A549 (cell line): ENCODE data around the gene TLDC2. TPM values are rescaled to one million over a fixed set of nuclear protein-coding genes. Genes with fewer than 3 reads are reported as not detected.

Experiments
- ATAC-seq, 2 experiments: fragments of 200-7000 bp in 1 of 2; fragments of >200 bp in 1 of 2; cut with Nextera tagmentation in 1 of 2; cut with Tn5 transposase in 1 of 2; 3 replicates each; pipeline versions ENCODE4 v1.8.0 to v1.9.1; 2018 to 2020; ENCODE audit warnings: mild to moderate bottlenecking in 1 of 2, moderate library complexity in 1 of 2
- CTCF ChIA-PET: fragments of 300-600 bp; sonication (Branson Sonifier 250); formaldehyde crosslinking; extraction: SDS; loops from one replicate; lab custom pipeline; 2021; ENCODE audit warnings: antibody characterized with exemption, inconsistent platforms; lab: Yijun Ruan, JAX
- POLR2A ChIA-PET: fragments of 350-600 bp; formaldehyde crosslinking; extraction: SDS; loops from one replicate; lab custom pipeline; 2021; ENCODE audit warnings: antibody characterized with exemption, inconsistent platforms; lab: Yijun Ruan, JAX
- DNase-seq, 2 experiments: peaks; one replicate each; pipeline versions ENCODE4 v3.0.0 to v3.0.0-alpha.2; 2011 to 2016; ENCODE audit warnings: low read depth in 1 of 2, low spot score in 1 of 2
- FAIRE-seq: peaks from 2 replicates; lab custom pipeline; 2011; peaks lifted over from hg19 to GRCh38; lab: Jason Lieb, UNC
- H3K27ac ChIP-seq, 2 experiments: fragments of >200 bp; sonication (Bioruptor Twin); formaldehyde crosslinking; 3 replicates each; pipeline ENCODE4 v1.5.1; 2016 to 2017
- H3K4me1 ChIP-seq: fragments of >200 bp; sonication (Bioruptor Twin); formaldehyde crosslinking; 3 replicates; pipeline ENCODE4 v1.6.1; 2016
- H3K4me2 ChIP-seq: fragments of >200 bp; sonication (Bioruptor Twin); formaldehyde crosslinking; 3 replicates; pipeline ENCODE4 v1.6.1; 2016
- H3K4me3 ChIP-seq: fragments of >200 bp; sonication (Bioruptor Twin); formaldehyde crosslinking; 3 replicates; pipeline ENCODE4 v1.5.1; 2016
- H3K9me3 ChIP-seq: fragments of >200 bp; sonication (Bioruptor Twin); formaldehyde crosslinking; 3 replicates; pipeline ENCODE4 v1.6.1; 2016
- ATOH8 ChIP-seq: fragments of 250-450 bp; sonication (Bioruptor Pico); IDR thresholded peaks from 2 replicates; pipeline ENCODE4 v1.5.0; 2020; ENCODE audit warnings: low read depth, mild to moderate bottlenecking, moderate library complexity
- BHLHE40 ChIP-seq: IDR thresholded peaks from 2 replicates; pipeline ENCODE4 v1.6.1; 2012; ENCODE audit warnings: low read depth, low read length, inconsistent platforms
- CBX2 ChIP-seq: fragments of 200-600 bp; sonication (generic); IDR thresholded peaks from 2 replicates; pipeline ENCODE4 v1.6.1; 2016; ENCODE audit warnings: low read depth, mild to moderate bottlenecking, borderline replicate concordance
- CBX8 ChIP-seq: fragments of 200-600 bp; sonication (generic); IDR thresholded peaks from 2 replicates; pipeline ENCODE4 v1.6.1; 2016
- CEBPB ChIP-seq, 2 experiments: fragments of >200 bp in 1 of 2; sonication (Bioruptor Twin) in 1 of 2; formaldehyde crosslinking in 1 of 2; IDR thresholded peaks; 2 replicates each; pipeline ENCODE4 v1.6.1; 2012 to 2016
- CHD4 ChIP-seq: fragments of 200-600 bp; sonication (generic); IDR thresholded peaks from 2 replicates; pipeline ENCODE4 v1.6.1; 2016; ENCODE audit warnings: antibody characterized with exemption, mild to moderate bottlenecking, borderline replicate concordance
- CTCF ChIP-seq: fragments of >200 bp; sonication (Bioruptor Twin); formaldehyde crosslinking; IDR thresholded peaks from 3 replicates; pipeline ENCODE4 v1.5.1; 2016
- E2F6 ChIP-seq: IDR thresholded peaks from 2 replicates; pipeline ENCODE4 v1.6.1; 2012; ENCODE audit warnings: low read depth, borderline replicate concordance
- EHMT2 ChIP-seq: fragments of 200-600 bp; sonication (generic); IDR thresholded peaks from 2 replicates; pipeline ENCODE4 v1.6.1; 2016; ENCODE audit warnings: antibody characterized with exemption, low read depth, mild to moderate bottlenecking, moderate library complexity
- FOXS1 ChIP-seq: fragments of 250-450 bp; sonication (Bioruptor Pico); IDR thresholded peaks from 2 replicates; pipeline ENCODE4 v1.5.0; 2020; ENCODE audit warnings: mild to moderate bottlenecking, moderate library complexity
- GATA3 ChIP-seq: IDR thresholded peaks from 2 replicates; pipeline ENCODE4 v1.6.1; 2012; ENCODE audit warnings: borderline replicate concordance
- HDAC2 ChIP-seq: fragments of 200-600 bp; sonication (generic); IDR thresholded peaks from 2 replicates; pipeline ENCODE4 v1.6.1; 2016
- JUNB ChIP-seq: fragments of >200 bp; sonication (Bioruptor Twin); formaldehyde crosslinking; IDR thresholded peaks from 2 replicates; pipeline ENCODE4 v1.6.1; 2016
- MAFK ChIP-seq: fragments of 450-650 bp; IDR thresholded peaks from 2 replicates; pipeline ENCODE4 v1.6.1; 2014; ENCODE audit not compliant: partially characterized antibody
- NPAS2 ChIP-seq: fragments of 250-450 bp; sonication (Bioruptor Pico); IDR thresholded peaks from 2 replicates; pipeline ENCODE4 v1.8.0; 2022; ENCODE audit warnings: mild to moderate bottlenecking, moderate library complexity, borderline replicate concordance
- PHF8 ChIP-seq: fragments of 200-600 bp; sonication (generic); IDR thresholded peaks from 2 replicates; pipeline ENCODE4 v1.6.1; 2016; ENCODE audit warnings: low read depth, mild to moderate bottlenecking, antibody characterized with exemption, moderate library complexity, borderline replicate concordance
- POLR2AphosphoS2 ChIP-seq: conservative IDR thresholded peaks from 2 replicates; pipeline ENCODE4 v1.6.1; 2012; ENCODE audit warnings: low read length, improper control_type of control experiment, inconsistent platforms
- RAD21 ChIP-seq, 2 experiments: fragments of >200 bp in 1 of 2; sonication (Bioruptor Twin) in 1 of 2; formaldehyde crosslinking in 1 of 2; IDR thresholded peaks in 1 of 2; conservative IDR thresholded peaks in 1 of 2; 2 replicates in 1 of 2; 3 replicates in 1 of 2; pipeline ENCODE4 v1.6.1; 2012 to 2018; ENCODE audit warnings: inconsistent platforms in 1 of 2
- RARB ChIP-seq: fragments of 250-450 bp; sonication (Bioruptor Pico); IDR thresholded peaks from 2 replicates; pipeline ENCODE4 v1.8.0; 2021; ENCODE audit warnings: mild to moderate bottlenecking, moderate library complexity
- RCOR1 ChIP-seq: fragments of 150-350 bp; IDR thresholded peaks from 2 replicates; pipeline ENCODE4 v1.6.1; 2014; ENCODE audit warnings: antibody characterized with exemption, low read length, low read depth
- REST ChIP-seq: fragments of 200-600 bp; sonication (generic); IDR thresholded peaks from 2 replicates; pipeline ENCODE4 v1.6.1; 2016; ENCODE audit warnings: antibody characterized with exemption, mild to moderate bottlenecking, moderate library complexity
- RFX5 ChIP-seq: fragments of 450-650 bp; IDR thresholded peaks from 2 replicates; pipeline ENCODE4 v1.7.1; 2014; ENCODE audit warnings: antibody characterized with exemption, mild to moderate bottlenecking, moderate library complexity
- SMC3 ChIP-seq: fragments of >200 bp; sonication (Bioruptor Twin); formaldehyde crosslinking; IDR thresholded peaks from 3 replicates; pipeline ENCODE4 v1.6.1; 2018; ENCODE audit warnings: inconsistent platforms
- ZC3H11A ChIP-seq: fragments of 450-650 bp; IDR thresholded peaks from 2 replicates; pipeline ENCODE4 v1.6.1; 2014; ENCODE audit warnings: antibody characterized with exemption, mild to moderate bottlenecking
- ZSCAN20 ChIP-seq: fragments of 250-450 bp; sonication (Bioruptor Pico); IDR thresholded peaks from 2 replicates; pipeline ENCODE4 v1.8.0; 2022; ENCODE audit warnings: mild to moderate bottlenecking, moderate library complexity
- WGBS: methylation state at CpG from one replicate; pipeline ENCODE4 v1.1.6; 2017; ENCODE audit errors: missing lambda C conversion rate; 5-methylcytosine and 5-hydroxymethylcytosine counted together
- polyA plus RNA-seq, 4 experiments: library from polyadenylated mRNA; depleted of rRNA in 3 of 4; stranded (reverse); fragments of >200 nt; fragmentation: RNase III in 1 of 4; extraction: RNeasy Plus Mini Kit Qiagen cat#74134 plus additional on column Dnase treatment in 1 of 4; gene quantifications; 2 replicates in 3 of 4; 3 replicates in 1 of 4; pipeline ENCODE4 v1.2.3, GENCODE V29; 2011 to 2017

TLDC2 gene
- polyA plus RNA-seq, 2 of the 4 experiments (the other 2 are of a cell fraction): 0.17 TPM; not detected in 1

GRCh38 chr20:36865861-36866149 lies 10.1 kb upstream of the TLDC2 start:
- ChIA-PET CTCF (interaction anchor here (0.6 to 8.0 kb wide), 8 partner anchors 12 to 253 kb away, joined by 3 to 96 read pairs (median 8); partner anchors contain the start of gene DSN1), POLR2A (no interaction called here)
- Histone ChIP-seq H3K9me3 (no peaks in the 10 kb centered on the region), H3K27ac (no peak overlapping the region), H3K4me2 (no peak overlapping the region), H3K4me3 (no peak overlapping the region), H3K4me1 (peaks cover 16% of the 10 kb centered on the region; the same call in 2 of the 3 replicates)
- DNase-seq (no peak), FAIRE-seq (no peak), ATAC-seq (no peak)
- no peak for TF ChIP-seq FOXS1 (CRISPR knock-in tag)
- TF ChIP-seq RCOR1: no peak
- TF ChIP-seq E2F6: no peak
- TF ChIP-seq SMC3: no peak
- TF ChIP-seq CHD4: no peak
- TF ChIP-seq ZSCAN20 (CRISPR knock-in tag): no peak
- no peak for TF ChIP-seq PHF8
- TF ChIP-seq ATOH8 (CRISPR knock-in tag): no peak
- TF ChIP-seq ZC3H11A: no peak
- TF ChIP-seq CEBPB (IDR thresholded peaks at IDR 0.05): no peak
- no peak for TF ChIP-seq CBX2
- no peak for TF ChIP-seq RFX5
- no peak for TF ChIP-seq CTCF
- no peak for TF ChIP-seq MAFK
- no peak for TF ChIP-seq RAD21 (conservative IDR thresholded peaks at IDR 0.05 in 1 of 2, IDR thresholded peaks at IDR 0.05 in 1 of 2)
- TF ChIP-seq RARB (CRISPR knock-in tag): no peak
- TF ChIP-seq JUNB: no peak
- TF ChIP-seq BHLHE40: no peak

GRCh38 chr20:36866164-36866563 lies 9.8 kb upstream of the TLDC2 start:
- ChIA-PET POLR2A (no interaction called here), CTCF (interaction anchor here (0.6 to 4.4 kb wide), 6 partner anchors 21 to 153 kb away, joined by 3 to 29 read pairs (median 4); partner anchors contain the start of gene DSN1)
- TF ChIP-seq CHD4 (no peak), MAFK (no peak), CEBPB (IDR thresholded peaks at IDR 0.05) (no peak), POLR2AphosphoS2 (no peak), CBX8 (no peak), NPAS2 (CRISPR knock-in tag) (no peak), HDAC2 (no peak), EHMT2 (no peak), REST (no peak), GATA3 (no peak)
- DNase-seq (no peak), FAIRE-seq (no peak), ATAC-seq (no peak)
- Histone ChIP-seq H3K4me2 (no peak overlapping the region), H3K4me3 (no peak overlapping the region), H3K9me3 (no peaks in the 10 kb centered on the region), H3K27ac (no peak overlapping the region), H3K4me1 (peaks cover 13% of the 10 kb centered on the region; the same call in 2 of the 3 replicates)
- WGBS: 87% methylated on average over 7 of the region's 7 CpGs
